Endodermal cell (in vitro differentiated cells): ENCODE data around the gene CFAP65. TPM values are rescaled to one million over a fixed set of nuclear protein-coding genes. Genes with fewer than 3 reads are reported as not detected.

Experiments
- DNase-seq: peaks from one replicate; pipeline ENCODE4 v3.0.0-alpha.2; 2017
- H3K27ac ChIP-seq: 2 replicates; pipeline ENCODE4 v1.5.1; 2013; ENCODE audit warnings: mild to moderate bottlenecking, low read depth, low read length, moderate library complexity
- H3K27me3 ChIP-seq: 2 replicates; pipeline ENCODE4 v1.6.1; 2013; ENCODE audit warnings: mild to moderate bottlenecking, low read length, moderate library complexity; ENCODE audit not compliant: insufficient read depth, control insufficient read depth, poor library complexity, severe bottlenecking
- H3K36me3 ChIP-seq: 2 replicates; pipeline ENCODE4 v1.7.0; 2013; ENCODE audit warnings: mild to moderate bottlenecking, low read length, moderate library complexity; ENCODE audit not compliant: control insufficient read depth, insufficient read depth
- H3K4me1 ChIP-seq: one replicate; pipeline ENCODE4 v1.7.0; 2013; ENCODE audit warnings: low read length; ENCODE audit not compliant: control insufficient read depth, insufficient read depth
- H3K4me3 ChIP-seq: 2 replicates; pipeline ENCODE4 v1.5.1; 2013; ENCODE audit warnings: mild to moderate bottlenecking, low read length, moderate library complexity
- H3K9ac ChIP-seq: 2 replicates; pipeline ENCODE4 v1.6.1; 2013; ENCODE audit warnings: mild to moderate bottlenecking, low read length, moderate library complexity; ENCODE audit not compliant: poor library complexity, severe bottlenecking; ENCODE audit errors: extremely low read depth
- H3K9me3 ChIP-seq: 2 replicates; pipeline ENCODE4 v1.6.1; 2013; ENCODE audit warnings: mild to moderate bottlenecking, low read length, moderate library complexity; ENCODE audit not compliant: control insufficient read depth
- H3K27ac Mint-ChIP-seq: 2 replicates; pipeline ENCODE4 v1.8.0; 2020; ENCODE audit warnings: mixed read lengths
- H3K27me3 Mint-ChIP-seq: 2 replicates; pipeline ENCODE4 v1.8.0; 2021; ENCODE audit warnings: mild to moderate bottlenecking, mixed read lengths; ENCODE audit not compliant: insufficient read depth
- H3K36me3 Mint-ChIP-seq: 2 replicates; pipeline ENCODE4 v1.8.0; 2020; ENCODE audit warnings: low read depth, mixed read lengths
- H3K4me1 Mint-ChIP-seq: 2 replicates; pipeline ENCODE4 v1.8.0; 2020; ENCODE audit warnings: mixed read lengths
- H3K4me3 Mint-ChIP-seq: 2 replicates; pipeline ENCODE4 v1.8.0; 2020; ENCODE audit warnings: mild to moderate bottlenecking, moderate library complexity, mixed read lengths
- H3K9me3 Mint-ChIP-seq: 2 replicates; pipeline ENCODE4 v1.8.0; 2020; ENCODE audit warnings: mild to moderate bottlenecking, mixed read lengths
- CTCF ChIP-seq: fragments of 200-600 bp; sonication (generic); conservative IDR thresholded peaks from 2 replicates; pipeline ENCODE4 v1.5.0; 2021; ENCODE audit warnings: antibody characterized with exemption, mild to moderate bottlenecking
- WGBS, 2 experiments: methylation state at CpG; one replicate each; pipeline versions ENCODE4 v1.1.5 to v1.1.7; 2013; ENCODE audit warnings: missing lambda C conversion rate in 2 of 2, mixed read lengths in 1 of 2; ENCODE audit not compliant: insufficient coverage in 1 of 2, insufficient read length in 1 of 2; 5-methylcytosine and 5-hydroxymethylcytosine counted together
- total RNA-seq, 2 donors: library from RNA; stranded (reverse); fragmentation: NEBNext Ultra II Directional in 1 of 2; extraction: Animal tissue kit (Norgen Biotek cat#: 25700) in 1 of 2; gene quantifications; 2 replicates in 1 of 2; 3 replicates in 1 of 2; pipeline ENCODE4 v1.2.1, GENCODE V29; 2021

The CFAP65 gene
- total RNA-seq, 2 donors from 2014 or later = 0.84 to 1.5 TPM

DNA sequence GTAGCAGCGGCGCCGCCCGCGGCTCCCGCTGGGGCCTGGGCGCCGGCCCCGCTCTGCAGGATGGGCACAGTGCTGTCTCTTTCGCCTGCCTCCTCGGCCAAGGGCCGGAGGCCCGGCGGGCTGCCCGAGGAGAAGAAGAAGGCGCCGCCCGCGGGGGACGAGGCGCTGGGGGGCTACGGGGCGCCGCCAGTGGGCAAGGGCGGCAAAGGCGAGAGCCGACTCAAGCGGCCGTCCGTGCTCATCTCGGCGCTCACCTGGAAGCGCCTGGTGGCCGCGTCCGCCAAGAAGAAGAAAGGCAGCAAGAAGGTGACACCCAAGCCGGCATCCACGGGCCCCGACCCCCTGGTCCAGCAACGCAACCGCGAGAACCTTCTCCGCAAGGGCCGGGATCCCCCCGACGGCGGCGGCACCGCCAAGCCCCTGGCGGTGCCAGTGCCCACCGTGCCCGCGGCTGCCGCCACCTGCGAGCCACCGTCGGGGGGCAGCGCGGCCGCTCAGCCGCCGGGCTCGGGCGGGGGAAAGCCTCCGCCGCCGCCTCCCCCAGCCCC lies 81.5 kb downstream of the CFAP65 start:
- peaks cover 78% of the 10 kb centered on the region for H3K27me3 Mint-ChIP-seq
- TF ChIP-seq CTCF = peak; percentile 20
- H3K4me3 Mint-ChIP-seq = peak overlapping the region; percentile 72
- no peak overlapping the region for H3K27ac Mint-ChIP-seq
- H3K36me3 Mint-ChIP-seq = no peaks in the 10 kb centered on the region
- peaks cover 16% of the 10 kb centered on the region for H3K4me1 Mint-ChIP-seq
- 1 to 2% methylated on average over 26 to 67 of the region's 67 CpGs for WGBS, 2 experiments
- Histone ChIP-seq H3K36me3 (no peaks in the 10 kb centered on the region), H3K9ac (no peak overlapping the region), H3K4me3 (peak overlapping the region; percentile 84), H3K27me3 (peaks cover 72% of the 10 kb centered on the region), H3K4me1 (no peaks in the 10 kb centered on the region), H3K27ac (no peak overlapping the region), H3K9me3 (no peaks in the 10 kb centered on the region)
- DNase-seq = no peak
- no peaks in the 10 kb centered on the region for H3K9me3 Mint-ChIP-seq

GRCh38 chr2:218959141-218959731 lies 82.1 kb downstream of the CFAP65 start, which contains the start of gene CDK5R2:
CDK5R2 (plus strand) TSS chr2:218959666; CDS start chr2:218959821, 155 bp downstream.
- H3K27ac Mint-ChIP-seq = no peak within 1 kb of the TSS
- no peaks in the 10 kb centered on the region for H3K9me3 Mint-ChIP-seq
- H3K27me3 ChIP-seq = peaks cover 77% of the 10 kb centered on the region
- peak; percentile 98 for DNase-seq
- H3K27me3 Mint-ChIP-seq = peaks cover 84% of the 10 kb centered on the region
- H3K4me1 Mint-ChIP-seq = peaks cover 15% of the 10 kb centered on the region
- H3K4me3 ChIP-seq = peak within 1 kb of the TSS; percentile 84
- H3K36me3 Mint-ChIP-seq = no peaks in the 10 kb centered on the region
- no peak within 1 kb of the TSS for H3K9ac ChIP-seq
- H3K36me3 ChIP-seq = no peaks in the 10 kb centered on the region
- TF ChIP-seq CTCF = no peak
- H3K4me3 Mint-ChIP-seq = peak within 1 kb of the TSS; percentile 72
- no peaks in the 10 kb centered on the region for H3K4me1 ChIP-seq
- WGBS, 2 experiments = 1 to 5% methylated on average over 11 to 37 of the region's 37 CpGs
- no peaks in the 10 kb centered on the region for H3K9me3 ChIP-seq
- no peak within 1 kb of the TSS for H3K27ac ChIP-seq

DNA sequence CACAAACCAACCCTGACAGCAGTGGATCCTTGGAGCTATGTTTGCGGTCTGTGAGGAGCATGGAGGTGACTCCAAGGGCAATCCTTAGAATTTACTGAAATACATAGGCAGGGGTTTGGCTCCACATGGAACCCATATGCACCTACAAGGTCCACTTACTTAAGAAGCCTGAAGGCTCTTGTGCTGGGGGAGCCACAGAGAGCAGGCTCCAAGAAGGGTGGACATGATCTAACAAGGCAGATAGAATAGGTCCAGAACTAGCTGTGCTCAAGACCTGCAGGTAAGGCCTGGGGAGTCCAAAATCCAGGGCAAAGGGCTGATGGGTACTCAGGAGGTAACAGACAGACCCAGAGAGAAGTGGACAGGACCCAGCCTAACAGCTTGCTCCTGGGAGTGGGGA lies 83.0 kb downstream of the CFAP65 start:
- Histone ChIP-seq H3K9me3 (no peaks in the 10 kb centered on the region), H3K36me3 (no peaks in the 10 kb centered on the region), H3K4me1 (no peaks in the 10 kb centered on the region), H3K27ac (no peak overlapping the region), H3K27me3 (peaks cover 78% of the 10 kb centered on the region), H3K9ac (no peak overlapping the region), H3K4me3 (peak overlapping the region; percentile 84)
- 93% methylated on average over 1 of the region's 1 CpG; no CpG with 5 or more reads in 1 of the 2 experiments for WGBS, 2 experiments
- Mint-ChIP-seq H3K4me1 (peaks cover 5% of the 10 kb centered on the region), H3K4me3 (peak overlapping the region; percentile 72), H3K36me3 (no peaks in the 10 kb centered on the region), H3K27ac (no peak overlapping the region), H3K9me3 (no peaks in the 10 kb centered on the region), H3K27me3 (peaks cover 91% of the 10 kb centered on the region)
- no peak for DNase-seq
- no peak for TF ChIP-seq CTCF
